Lower lobe of right lung (tissue), 2 donors: ENCODE data around the gene AKT3. TPM values are rescaled to one million over a fixed set of nuclear protein-coding genes. Genes with fewer than 3 reads are reported as not detected.

Experiments used
- ATAC-seq, 2 donors: fragments of 200-7000 bp; cut with Tn5 transposase; one replicate each; pipeline ENCODE4 v1.9.1; 2020 to 2022; ENCODE audit warnings: mild to moderate bottlenecking in 2 of 2, moderate library complexity in 2 of 2
- DNase-seq: peaks from one replicate; pipeline ENCODE4 v3.0.0-alpha.2; 2020
- H3K27ac ChIP-seq: fragments of 200-600 bp; one replicate; pipeline ENCODE4 v1.8.0; 2022
- H3K27me3 ChIP-seq: fragments of 200-600 bp; one replicate; pipeline ENCODE4 v1.8.0; 2022; ENCODE audit warnings: low read depth
- H3K36me3 ChIP-seq: fragments of 200-600 bp; one replicate; pipeline ENCODE4 v1.8.0; 2022; ENCODE audit warnings: mild to moderate bottlenecking
- H3K4me1 ChIP-seq: fragments of 200-600 bp; one replicate; pipeline ENCODE4 v1.8.0; 2022
- H3K4me3 ChIP-seq: fragments of 200-600 bp; one replicate; pipeline ENCODE4 v1.8.0; 2022; ENCODE audit warnings: mild to moderate bottlenecking
- H3K9me3 ChIP-seq: fragments of 200-600 bp; one replicate; pipeline ENCODE4 v1.8.0; 2022
- intact Hi-C: fragments of 100-400 bp; cut with DNase I; formaldehyde crosslinking; loops from one replicate; pipeline ENCODE4 v1.11.0; 2022
- total RNA-seq: library from RNA; stranded (reverse); fragmentation: NEBNext Ultra II Directional; extraction: Animal tissue kit (Norgen Biotek cat#: 25700); gene quantifications from one replicate; pipeline ENCODE4 v1.2.1, GENCODE V29; 2021
- TF ChIP-seq, protein P1 (sequence below): fragments of 200-600 bp; IDR thresholded peaks from one replicate; pipeline ENCODE4 v1.8.0; 2022; ENCODE audit warnings: antibody characterized with exemption, mild to moderate bottlenecking
- donor health status: DM: no; HTN: yes; CAD: no; lungs with severe emphysema.

AKT3 gene
- total RNA-seq, 1 donor from 2014 or later: 52.5 TPM

- no peaks in the 10 kb centered on the region for H3K9me3 ChIP-seq
- ATAC-seq (no peak), DNase-seq (no peak)
- intact Hi-C loops: no loop called here
- no peaks in the 10 kb centered on the region for H3K27me3 ChIP-seq
- peaks cover 15% of the 10 kb centered on the region for H3K36me3 ChIP-seq
- TF ChIP-seq, protein P1, sequence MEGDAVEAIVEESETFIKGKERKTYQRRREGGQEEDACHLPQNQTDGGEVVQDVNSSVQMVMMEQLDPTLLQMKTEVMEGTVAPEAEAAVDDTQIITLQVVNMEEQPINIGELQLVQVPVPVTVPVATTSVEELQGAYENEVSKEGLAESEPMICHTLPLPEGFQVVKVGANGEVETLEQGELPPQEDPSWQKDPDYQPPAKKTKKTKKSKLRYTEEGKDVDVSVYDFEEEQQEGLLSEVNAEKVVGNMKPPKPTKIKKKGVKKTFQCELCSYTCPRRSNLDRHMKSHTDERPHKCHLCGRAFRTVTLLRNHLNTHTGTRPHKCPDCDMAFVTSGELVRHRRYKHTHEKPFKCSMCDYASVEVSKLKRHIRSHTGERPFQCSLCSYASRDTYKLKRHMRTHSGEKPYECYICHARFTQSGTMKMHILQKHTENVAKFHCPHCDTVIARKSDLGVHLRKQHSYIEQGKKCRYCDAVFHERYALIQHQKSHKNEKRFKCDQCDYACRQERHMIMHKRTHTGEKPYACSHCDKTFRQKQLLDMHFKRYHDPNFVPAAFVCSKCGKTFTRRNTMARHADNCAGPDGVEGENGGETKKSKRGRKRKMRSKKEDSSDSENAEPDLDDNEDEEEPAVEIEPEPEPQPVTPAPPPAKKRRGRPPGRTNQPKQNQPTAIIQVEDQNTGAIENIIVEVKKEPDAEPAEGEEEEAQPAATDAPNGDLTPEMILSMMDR: no peak
- H3K4me3 ChIP-seq: no peak overlapping the region
- no peak overlapping the region for H3K27ac ChIP-seq
- no peaks in the 10 kb centered on the region for H3K4me1 ChIP-seq
Measured at GRCh38 chr1:243513726-243514491, 336.1 kb downstream of the AKT3 start.

GRCh38 chr1:243510928-243511327 is 339.1 kb downstream of the AKT3 start:
- H3K27me3 ChIP-seq: no peaks in the 10 kb centered on the region
- H3K36me3 ChIP-seq: peaks cover 15% of the 10 kb centered on the region
- DNase-seq: no peak
- H3K9me3 ChIP-seq: no peaks in the 10 kb centered on the region
- ATAC-seq: no peak
- intact Hi-C loops: no loop called here
- no peak overlapping the region for H3K4me3 ChIP-seq
- no peaks in the 10 kb centered on the region for H3K4me1 ChIP-seq
- TF ChIP-seq, protein P1: no peak
- no peak overlapping the region for H3K27ac ChIP-seq

DNA sequence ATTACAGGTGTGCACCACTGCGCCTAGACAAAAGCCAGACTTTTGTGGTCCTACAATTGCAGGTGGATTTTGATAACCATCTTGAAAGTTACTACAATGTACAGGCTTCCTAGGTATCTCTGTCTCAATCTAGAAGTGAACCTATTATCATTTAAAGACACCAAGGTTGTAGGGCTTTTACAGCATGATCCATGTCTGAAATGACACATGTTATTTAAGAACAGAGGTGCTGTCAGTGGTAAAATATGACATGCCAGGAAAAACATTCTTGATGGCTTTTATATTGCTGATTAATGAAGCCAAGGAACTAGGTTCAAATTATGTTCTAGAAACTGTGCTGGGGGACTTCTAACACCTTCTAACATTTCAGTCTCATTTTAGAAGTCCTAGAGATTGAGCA is 341.1 kb downstream of the AKT3 start:
- intact Hi-C loops: no loop called here

DNA sequence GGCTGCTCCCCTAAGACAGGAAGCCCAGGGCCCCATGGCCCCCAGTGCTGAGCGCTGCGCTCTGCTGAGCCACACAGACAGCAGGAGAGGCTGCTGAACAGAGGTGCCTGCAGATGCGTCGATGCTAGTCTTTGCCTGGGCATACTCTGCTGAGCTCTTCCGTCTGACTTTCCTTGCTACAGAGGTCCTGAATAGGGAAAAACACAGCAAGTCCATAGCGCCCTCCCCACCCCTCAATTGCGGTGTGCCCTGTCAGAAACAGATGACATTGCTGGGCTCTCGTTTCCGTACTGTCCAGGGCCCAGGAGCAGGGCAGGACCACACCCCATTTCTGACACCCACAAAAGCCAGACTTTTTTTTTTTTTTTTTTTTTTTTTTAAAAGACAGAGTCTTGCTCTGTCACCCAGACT is 341.7 kb downstream of the AKT3 start:
- H3K27me3 ChIP-seq: no peaks in the 10 kb centered on the region
- peaks cover 34% of the 10 kb centered on the region for H3K36me3 ChIP-seq
- H3K4me3 ChIP-seq: no peak overlapping the region
- no peaks in the 10 kb centered on the region for H3K4me1 ChIP-seq
- TF ChIP-seq, protein P1: no peak
- H3K9me3 ChIP-seq: no peaks in the 10 kb centered on the region
- no peak for DNase-seq
- no peak overlapping the region for H3K27ac ChIP-seq
- intact Hi-C loops: no loop called here
- ATAC-seq: peak; percentile 54 to 62

More for the DNA sequence above, 341.1 kb downstream of the AKT3 start:
- H3K4me3 ChIP-seq: no peak overlapping the region
- no peaks in the 10 kb centered on the region for H3K27me3 ChIP-seq
- H3K9me3 ChIP-seq: no peaks in the 10 kb centered on the region
- no peaks in the 10 kb centered on the region for H3K4me1 ChIP-seq
- no peak for DNase-seq
- H3K36me3 ChIP-seq: peaks cover 28% of the 10 kb centered on the region
- no peak for ATAC-seq
- no peak overlapping the region for H3K27ac ChIP-seq
- TF ChIP-seq, protein P1: no peak

GRCh38 chr1:243507672-243508302 is 342.3 kb downstream of the AKT3 start:
- no peaks in the 10 kb centered on the region for H3K27me3 ChIP-seq
- H3K36me3 ChIP-seq: peaks cover 39% of the 10 kb centered on the region
- intact Hi-C loops: no loop called here
- DNase-seq (no peak), ATAC-seq (no peak)
- no peaks in the 10 kb centered on the region for H3K9me3 ChIP-seq
- H3K4me1 ChIP-seq: no peaks in the 10 kb centered on the region
- TF ChIP-seq, protein P1: no peak
- H3K27ac ChIP-seq: no peak overlapping the region
- H3K4me3 ChIP-seq: no peak overlapping the region
